H1 (cell line): ENCODE data around the gene PECR. TPM values are rescaled to one million over a fixed set of nuclear protein-coding genes. Genes with fewer than 3 reads are reported as not detected.

ENCODE experiments used
- CREB1 ChIP-seq: IDR thresholded peaks from 2 replicates; pipeline ENCODE4 v1.6.1; 2012; ENCODE audit warnings: inconsistent platforms
- CTCF ChIP-seq, 3 experiments: IDR thresholded peaks; 1 replicate in 2 of 3; 2 replicates in 1 of 3; pipeline versions ENCODE4 v1.5.1 to v1.6.1; 2011; ENCODE audit warnings: low read length in 3 of 3, mild to moderate bottlenecking in 3 of 3, inconsistent platforms in 2 of 3, low read depth in 1 of 3, moderate library complexity in 1 of 3; ENCODE audit not compliant: insufficient read depth in 1 of 3; ENCODE audit errors: control extremely low read depth in 1 of 3
- GABPA ChIP-seq: IDR thresholded peaks from 2 replicates; pipeline ENCODE4 v1.6.1; 2011; ENCODE audit warnings: mild to moderate bottlenecking, low read length, moderate library complexity, borderline replicate concordance; ENCODE audit not compliant: insufficient read depth
- HDAC2 ChIP-seq, 2 experiments: fragments of 300-600 bp in 1 of 2; sonication (generic) in 1 of 2; IDR thresholded peaks; 2 replicates each; pipeline ENCODE4 v1.6.1; 2011 to 2012; ENCODE audit warnings: low read depth in 2 of 2, low read length in 2 of 2, mild to moderate bottlenecking in 2 of 2, moderate library complexity in 2 of 2, borderline replicate concordance in 1 of 2, inconsistent platforms in 1 of 2
- HDAC6 ChIP-seq: IDR thresholded peaks from one replicate; pipeline ENCODE4 v1.7.1; 2012; ENCODE audit warnings: low read depth, mild to moderate bottlenecking, inconsistent platforms, low read length, moderate library complexity
- JUND ChIP-seq: IDR thresholded peaks from 2 replicates; pipeline ENCODE4 v1.6.1; 2011; ENCODE audit warnings: mild to moderate bottlenecking, improper control_type of control experiment, low read length
- RFX5 ChIP-seq: IDR thresholded peaks from 2 replicates; pipeline ENCODE4 v1.6.1; 2011; ENCODE audit warnings: low read depth, low read length, improper control_type of control experiment, borderline replicate concordance
- SIRT6 ChIP-seq: IDR thresholded peaks from one replicate; pipeline ENCODE4 v1.7.1; 2012; ENCODE audit warnings: low read length, inconsistent platforms
- TAF1 ChIP-seq: IDR thresholded peaks from 2 replicates; pipeline ENCODE4 v1.6.1; 2011; ENCODE audit warnings: mild to moderate bottlenecking, low read depth, low read length
- polyA plus RNA-seq, 7 experiments: library from polyadenylated mRNA; depleted of rRNA in 3 of 7; stranded (reverse) in 5 of 7; unstranded in 2 of 7; fragments of >200 nt in 5 of 7; fragments of 200-250 nt in 2 of 7; gene quantifications; 1 replicate in 5 of 7; 2 replicates in 1 of 7; 4 replicates in 1 of 7; pipeline versions ENCODE4 v1.2.1 to v1.2.3, GENCODE V29; 2011 to 2013; ENCODE audit warnings: missing spikeins in 2 of 7, mixed read lengths in 2 of 7
- total RNA-seq: library from RNA; stranded (reverse); fragmentation: NEBNext Ultra II Directional; extraction: Animal tissue kit (Norgen Biotek cat#: 25700); gene quantifications from 2 replicates; pipeline ENCODE4 v1.2.1, GENCODE V29; 2021
- TF ChIP-seq, protein P1 (sequence below): fragments of 300-600 bp; sonication (generic); IDR thresholded peaks from 2 replicates; pipeline ENCODE4 v1.7.1; 2012; ENCODE audit warnings: low read length, moderate library complexity, mild to moderate bottlenecking, inconsistent platforms; ENCODE audit not compliant: insufficient replicate concordance

PECR gene
- total and polyA plus RNA-seq, 2 of the 8 experiments (the other 6 are each of a cell fraction or from before 2014, with no cell fraction given): 15.9 to 19.2 TPM

DNA sequence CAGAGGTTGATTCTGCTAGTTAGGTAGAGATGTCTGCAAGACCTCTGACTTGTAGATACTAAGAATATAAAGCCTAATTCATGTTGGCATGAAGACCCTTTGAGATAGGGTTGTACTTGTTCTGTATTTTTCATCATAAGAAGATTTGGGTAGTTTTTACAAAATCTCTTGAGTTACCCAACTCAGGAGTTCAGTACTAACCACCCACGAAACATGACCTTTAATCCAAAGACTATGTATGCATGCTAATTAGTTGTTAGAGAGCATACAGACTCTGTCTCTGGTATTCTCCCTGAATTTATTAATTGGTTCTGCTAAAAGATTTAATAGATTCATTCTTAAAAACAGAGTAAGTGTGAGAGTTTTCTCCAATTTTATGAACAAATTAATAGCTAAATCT lies 16.9 kb downstream of the PECR start (continued):
- TF ChIP-seq, protein P1, sequence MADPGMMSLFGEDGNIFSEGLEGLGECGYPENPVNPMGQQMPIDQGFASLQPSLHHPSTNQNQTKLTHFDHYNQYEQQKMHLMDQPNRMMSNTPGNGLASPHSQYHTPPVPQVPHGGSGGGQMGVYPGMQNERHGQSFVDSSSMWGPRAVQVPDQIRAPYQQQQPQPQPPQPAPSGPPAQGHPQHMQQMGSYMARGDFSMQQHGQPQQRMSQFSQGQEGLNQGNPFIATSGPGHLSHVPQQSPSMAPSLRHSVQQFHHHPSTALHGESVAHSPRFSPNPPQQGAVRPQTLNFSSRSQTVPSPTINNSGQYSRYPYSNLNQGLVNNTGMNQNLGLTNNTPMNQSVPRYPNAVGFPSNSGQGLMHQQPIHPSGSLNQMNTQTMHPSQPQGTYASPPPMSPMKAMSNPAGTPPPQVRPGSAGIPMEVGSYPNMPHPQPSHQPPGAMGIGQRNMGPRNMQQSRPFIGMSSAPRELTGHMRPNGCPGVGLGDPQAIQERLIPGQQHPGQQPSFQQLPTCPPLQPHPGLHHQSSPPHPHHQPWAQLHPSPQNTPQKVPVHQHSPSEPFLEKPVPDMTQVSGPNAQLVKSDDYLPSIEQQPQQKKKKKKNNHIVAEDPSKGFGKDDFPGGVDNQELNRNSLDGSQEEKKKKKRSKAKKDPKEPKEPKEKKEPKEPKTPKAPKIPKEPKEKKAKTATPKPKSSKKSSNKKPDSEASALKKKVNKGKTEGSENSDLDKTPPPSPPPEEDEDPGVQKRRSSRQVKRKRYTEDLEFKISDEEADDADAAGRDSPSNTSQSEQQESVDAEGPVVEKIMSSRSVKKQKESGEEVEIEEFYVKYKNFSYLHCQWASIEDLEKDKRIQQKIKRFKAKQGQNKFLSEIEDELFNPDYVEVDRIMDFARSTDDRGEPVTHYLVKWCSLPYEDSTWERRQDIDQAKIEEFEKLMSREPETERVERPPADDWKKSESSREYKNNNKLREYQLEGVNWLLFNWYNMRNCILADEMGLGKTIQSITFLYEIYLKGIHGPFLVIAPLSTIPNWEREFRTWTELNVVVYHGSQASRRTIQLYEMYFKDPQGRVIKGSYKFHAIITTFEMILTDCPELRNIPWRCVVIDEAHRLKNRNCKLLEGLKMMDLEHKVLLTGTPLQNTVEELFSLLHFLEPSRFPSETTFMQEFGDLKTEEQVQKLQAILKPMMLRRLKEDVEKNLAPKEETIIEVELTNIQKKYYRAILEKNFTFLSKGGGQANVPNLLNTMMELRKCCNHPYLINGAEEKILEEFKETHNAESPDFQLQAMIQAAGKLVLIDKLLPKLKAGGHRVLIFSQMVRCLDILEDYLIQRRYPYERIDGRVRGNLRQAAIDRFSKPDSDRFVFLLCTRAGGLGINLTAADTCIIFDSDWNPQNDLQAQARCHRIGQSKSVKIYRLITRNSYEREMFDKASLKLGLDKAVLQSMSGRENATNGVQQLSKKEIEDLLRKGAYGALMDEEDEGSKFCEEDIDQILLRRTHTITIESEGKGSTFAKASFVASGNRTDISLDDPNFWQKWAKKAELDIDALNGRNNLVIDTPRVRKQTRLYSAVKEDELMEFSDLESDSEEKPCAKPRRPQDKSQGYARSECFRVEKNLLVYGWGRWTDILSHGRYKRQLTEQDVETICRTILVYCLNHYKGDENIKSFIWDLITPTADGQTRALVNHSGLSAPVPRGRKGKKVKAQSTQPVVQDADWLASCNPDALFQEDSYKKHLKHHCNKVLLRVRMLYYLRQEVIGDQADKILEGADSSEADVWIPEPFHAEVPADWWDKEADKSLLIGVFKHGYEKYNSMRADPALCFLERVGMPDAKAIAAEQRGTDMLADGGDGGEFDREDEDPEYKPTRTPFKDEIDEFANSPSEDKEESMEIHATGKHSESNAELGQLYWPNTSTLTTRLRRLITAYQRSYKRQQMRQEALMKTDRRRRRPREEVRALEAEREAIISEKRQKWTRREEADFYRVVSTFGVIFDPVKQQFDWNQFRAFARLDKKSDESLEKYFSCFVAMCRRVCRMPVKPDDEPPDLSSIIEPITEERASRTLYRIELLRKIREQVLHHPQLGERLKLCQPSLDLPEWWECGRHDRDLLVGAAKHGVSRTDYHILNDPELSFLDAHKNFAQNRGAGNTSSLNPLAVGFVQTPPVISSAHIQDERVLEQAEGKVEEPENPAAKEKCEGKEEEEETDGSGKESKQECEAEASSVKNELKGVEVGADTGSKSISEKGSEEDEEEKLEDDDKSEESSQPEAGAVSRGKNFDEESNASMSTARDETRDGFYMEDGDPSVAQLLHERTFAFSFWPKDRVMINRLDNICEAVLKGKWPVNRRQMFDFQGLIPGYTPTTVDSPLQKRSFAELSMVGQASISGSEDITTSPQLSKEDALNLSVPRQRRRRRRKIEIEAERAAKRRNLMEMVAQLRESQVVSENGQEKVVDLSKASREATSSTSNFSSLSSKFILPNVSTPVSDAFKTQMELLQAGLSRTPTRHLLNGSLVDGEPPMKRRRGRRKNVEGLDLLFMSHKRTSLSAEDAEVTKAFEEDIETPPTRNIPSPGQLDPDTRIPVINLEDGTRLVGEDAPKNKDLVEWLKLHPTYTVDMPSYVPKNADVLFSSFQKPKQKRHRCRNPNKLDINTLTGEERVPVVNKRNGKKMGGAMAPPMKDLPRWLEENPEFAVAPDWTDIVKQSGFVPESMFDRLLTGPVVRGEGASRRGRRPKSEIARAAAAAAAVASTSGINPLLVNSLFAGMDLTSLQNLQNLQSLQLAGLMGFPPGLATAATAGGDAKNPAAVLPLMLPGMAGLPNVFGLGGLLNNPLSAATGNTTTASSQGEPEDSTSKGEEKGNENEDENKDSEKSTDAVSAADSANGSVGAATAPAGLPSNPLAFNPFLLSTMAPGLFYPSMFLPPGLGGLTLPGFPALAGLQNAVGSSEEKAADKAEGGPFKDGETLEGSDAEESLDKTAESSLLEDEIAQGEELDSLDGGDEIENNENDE: no peak
- no peak for TF ChIP-seq SIRT6
- no peak for TF ChIP-seq RFX5
- no peak for TF ChIP-seq GABPA
- no peak for TF ChIP-seq JUND
- no peak for TF ChIP-seq CREB1
- TF ChIP-seq CTCF (IDR thresholded peaks at IDR 0.05; ENCODE audit: control extremely low read depth in 1 of 3, insufficient read depth in 1 of 3, low read depth in 1 of 3, low read length in 3 of 3): no peak
- TF ChIP-seq TAF1: no peak
- no peak for TF ChIP-seq HDAC6
- no peak for TF ChIP-seq HDAC2 (IDR thresholded peaks at IDR 0.05; ENCODE audit: borderline replicate concordance in 1 of 2, low read depth in 2 of 2, low read length in 2 of 2)
